Measurements from ENCODE around the gene EXD2.
"Not testable (repeated sequence)": the region's sequence is repeated elsewhere in the genome, so short reads cannot be mapped to it uniquely, and the experiment has no call there.

EXD2 gene

GRCh38 chr14:69199786-69200185 lies 8.5 kb downstream of the EXD2 start:
- no peak for DNase-seq (ENCODE audit: low read depth, low spot score)

DNA sequence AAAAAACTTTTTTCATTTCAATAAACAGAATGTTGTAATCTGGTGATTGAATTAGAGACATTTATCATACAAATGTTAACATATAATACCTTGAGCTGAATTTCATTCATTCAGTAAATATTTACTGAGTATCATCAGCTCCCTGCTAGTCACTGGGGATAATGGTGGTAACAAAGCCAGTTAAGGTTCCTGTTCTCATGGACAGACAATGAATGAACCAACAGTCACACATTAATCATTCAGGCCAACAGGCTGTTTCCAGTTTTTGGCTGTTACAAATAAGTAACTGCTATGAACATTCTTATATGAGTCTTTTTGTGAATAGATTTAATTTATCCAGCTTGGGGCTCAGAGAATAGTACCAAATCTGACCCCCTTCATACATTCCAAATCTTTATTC lies 13.5 kb downstream of the EXD2 start:
- no peak for DNase-seq (ENCODE audit: low read depth, low spot score)

- DNase-seq (ENCODE audit: low read depth, low spot score), result no peak
These were observed 16.2 kb downstream of the EXD2 start for GRCh38 chr14:69207435-69208041.

- no peak for DNase-seq (ENCODE audit: low read depth, low spot score)
These were observed 17.4 kb downstream of the EXD2 start for GRCh38 chr14:69208666-69209065.

DNA sequence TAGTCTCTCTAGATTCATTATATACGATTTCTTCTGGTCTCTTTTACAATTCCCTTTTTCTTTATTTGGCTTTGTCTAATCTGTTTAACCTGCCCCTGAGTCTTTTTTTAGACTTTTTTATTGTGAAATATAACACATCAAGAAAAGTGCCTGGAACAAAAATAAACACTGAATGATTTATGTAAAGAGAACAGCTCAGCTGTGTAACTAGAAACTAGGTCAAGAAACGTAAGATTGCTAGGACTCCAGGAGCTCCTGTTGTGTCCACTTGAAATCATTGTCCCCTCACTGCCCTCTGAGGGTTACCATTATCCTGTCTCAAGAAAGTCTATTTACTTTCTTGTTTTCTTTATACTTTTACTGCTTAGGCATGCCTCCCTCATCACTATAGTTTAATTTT lies 23.1 kb downstream of the EXD2 start:
- no peak for DNase-seq (ENCODE audit: low read depth, low spot score)

DNA sequence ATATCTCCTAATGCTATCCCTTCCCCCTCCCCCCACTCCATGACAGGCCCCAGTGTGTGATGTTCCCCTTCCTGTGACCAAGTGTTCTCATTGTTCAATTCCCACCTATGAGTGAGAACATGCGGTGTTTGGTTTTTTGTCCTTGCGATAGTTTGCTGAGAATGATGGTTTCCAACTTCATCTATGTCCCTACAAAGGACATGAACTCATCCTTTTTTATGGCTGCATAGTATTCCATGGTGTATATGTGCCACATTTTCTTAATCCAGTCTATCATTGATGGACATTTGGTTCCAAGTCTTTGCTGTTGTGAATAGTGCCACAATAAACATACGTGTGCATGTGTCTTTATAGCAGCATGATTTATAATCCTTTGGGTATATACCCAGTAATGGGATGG lies 26.4 kb downstream of the EXD2 start:
- DNase-seq (ENCODE audit: low read depth, low spot score), result not testable (repeated sequence)

- no peak for DNase-seq (ENCODE audit: low read depth, low spot score)
These were observed 33.6 kb downstream of the EXD2 start for GRCh38 chr14:69224946-69225345.

GRCh38 chr14:69226178-69226577 lies 34.9 kb downstream of the EXD2 start:
- no peak for DNase-seq (ENCODE audit: low read depth, low spot score)

GRCh38 chr14:69226736-69227135 lies 35.4 kb downstream of the EXD2 start:
- no peak for DNase-seq (ENCODE audit: low read depth, low spot score)

DNA sequence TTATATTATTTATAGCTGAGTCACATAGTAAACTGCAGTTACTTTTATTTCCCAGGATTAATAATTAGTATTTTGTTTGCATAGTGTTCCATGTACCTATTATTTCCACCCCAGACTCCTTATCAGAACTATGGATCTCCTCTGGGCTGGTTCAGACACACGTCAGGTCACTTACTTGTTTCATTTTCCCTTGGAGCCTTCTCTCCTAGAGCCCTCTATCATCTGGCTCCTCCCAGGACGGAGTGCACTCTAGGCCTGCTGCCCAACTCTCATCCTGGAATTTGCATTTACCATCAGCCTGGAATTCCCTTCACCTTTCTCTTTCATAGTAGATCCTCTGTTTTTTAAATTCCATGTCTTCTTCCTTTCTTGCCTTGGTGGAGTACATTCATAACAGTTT lies 40.2 kb downstream of the EXD2 start:
- DNase-seq (ENCODE audit: low read depth, low spot score), result no peak

GRCh38 chr14:69232388-69232787 lies 41.1 kb downstream of the EXD2 start:
- no peak for DNase-seq (ENCODE audit: low read depth, low spot score)

DNA sequence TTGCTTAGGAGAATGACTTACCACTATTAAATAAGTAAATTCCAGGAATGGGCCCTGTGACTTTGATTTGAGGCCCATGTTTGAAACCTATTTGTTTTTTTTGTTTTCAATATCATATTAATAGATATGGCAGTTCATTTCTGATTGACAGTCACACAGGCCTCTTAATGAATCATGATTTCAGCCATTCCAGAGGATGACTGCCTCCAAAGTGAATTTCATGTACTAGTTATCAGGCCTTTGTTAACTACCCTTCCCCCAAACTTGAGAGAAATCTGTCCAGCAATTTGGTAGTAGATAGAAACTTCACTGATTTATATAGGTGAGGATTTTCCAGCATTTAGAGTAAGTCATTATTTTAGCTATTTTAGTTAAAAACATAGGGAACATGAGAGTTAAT lies 42.8 kb downstream of the EXD2 start:
- no peak for DNase-seq (ENCODE audit: low read depth, low spot score)

DNA sequence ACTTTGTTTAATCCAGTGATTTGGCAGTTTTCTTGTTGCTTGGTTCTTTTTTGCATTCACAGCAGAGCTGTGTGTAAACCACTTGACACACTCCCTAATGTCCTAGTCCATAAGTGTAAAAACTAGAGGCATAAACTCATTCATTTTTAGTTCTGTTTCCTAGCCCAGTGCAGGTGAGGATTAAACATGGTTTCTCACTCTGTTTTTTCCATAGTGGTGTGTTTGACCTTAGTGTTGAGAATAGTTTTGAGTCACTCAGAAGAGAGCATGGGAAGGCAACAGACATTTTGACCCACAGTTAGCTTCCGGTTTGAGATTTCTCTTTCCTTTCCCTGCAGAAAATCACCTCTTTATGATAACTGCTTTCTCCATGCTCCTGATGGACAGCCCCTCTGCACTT lies 44.4 kb downstream of the EXD2 start:
- no peak for DNase-seq (ENCODE audit: low read depth, low spot score)

- DNase-seq (ENCODE audit: low read depth, low spot score), result no peak
These were observed 45.8 kb downstream of the EXD2 start for GRCh38 chr14:69237142-69237541.

DNA sequence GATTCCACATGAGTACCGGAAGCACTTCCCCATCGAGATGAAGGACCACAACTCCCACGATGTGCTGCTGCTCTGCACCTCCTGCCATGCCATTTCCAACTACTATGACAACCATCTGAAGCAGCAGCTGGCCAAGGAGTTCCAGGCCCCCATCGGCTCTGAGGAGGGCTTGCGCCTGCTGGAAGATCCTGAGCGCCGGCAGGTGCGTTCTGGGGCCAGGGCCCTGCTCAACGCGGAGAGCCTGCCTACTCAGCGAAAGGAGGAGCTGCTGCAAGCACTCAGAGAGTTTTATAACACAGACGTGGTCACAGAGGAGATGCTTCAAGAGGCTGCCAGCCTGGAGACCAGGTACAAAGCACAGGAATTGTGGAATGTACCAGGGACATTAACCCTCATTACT lies 46.3 kb downstream of the EXD2 start:
- DNase-seq (ENCODE audit: low read depth, low spot score), result no peak

DNA sequence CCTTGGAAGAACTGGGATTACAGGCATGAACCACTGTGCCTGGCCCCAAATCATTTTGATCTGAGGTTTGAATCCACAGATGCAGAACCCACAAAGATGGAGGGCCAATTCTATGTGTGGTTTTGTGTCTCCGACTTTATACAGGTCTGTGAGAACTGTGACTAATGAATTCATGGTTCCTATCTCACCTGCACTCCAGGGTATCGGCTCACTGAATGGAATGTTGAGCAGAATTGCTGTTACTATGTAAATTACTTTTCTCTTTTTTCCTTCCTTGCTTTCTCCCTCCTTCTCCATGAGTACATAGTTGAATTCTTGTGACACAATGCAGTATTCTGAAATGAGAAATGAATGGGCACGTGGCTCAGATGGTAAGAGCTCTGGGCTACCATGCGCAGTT lies 47.6 kb downstream of the EXD2 start:
- DNase-seq (ENCODE audit: low read depth, low spot score), result no peak

- no peak for DNase-seq (ENCODE audit: low read depth, low spot score)
These were observed 49.4 kb downstream of the EXD2 start for GRCh38 chr14:69240527-69241173.

- DNase-seq (ENCODE audit: low read depth, low spot score), result no peak
These were observed 50.3 kb downstream of the EXD2 start for GRCh38 chr14:69241577-69241976.

DNA sequence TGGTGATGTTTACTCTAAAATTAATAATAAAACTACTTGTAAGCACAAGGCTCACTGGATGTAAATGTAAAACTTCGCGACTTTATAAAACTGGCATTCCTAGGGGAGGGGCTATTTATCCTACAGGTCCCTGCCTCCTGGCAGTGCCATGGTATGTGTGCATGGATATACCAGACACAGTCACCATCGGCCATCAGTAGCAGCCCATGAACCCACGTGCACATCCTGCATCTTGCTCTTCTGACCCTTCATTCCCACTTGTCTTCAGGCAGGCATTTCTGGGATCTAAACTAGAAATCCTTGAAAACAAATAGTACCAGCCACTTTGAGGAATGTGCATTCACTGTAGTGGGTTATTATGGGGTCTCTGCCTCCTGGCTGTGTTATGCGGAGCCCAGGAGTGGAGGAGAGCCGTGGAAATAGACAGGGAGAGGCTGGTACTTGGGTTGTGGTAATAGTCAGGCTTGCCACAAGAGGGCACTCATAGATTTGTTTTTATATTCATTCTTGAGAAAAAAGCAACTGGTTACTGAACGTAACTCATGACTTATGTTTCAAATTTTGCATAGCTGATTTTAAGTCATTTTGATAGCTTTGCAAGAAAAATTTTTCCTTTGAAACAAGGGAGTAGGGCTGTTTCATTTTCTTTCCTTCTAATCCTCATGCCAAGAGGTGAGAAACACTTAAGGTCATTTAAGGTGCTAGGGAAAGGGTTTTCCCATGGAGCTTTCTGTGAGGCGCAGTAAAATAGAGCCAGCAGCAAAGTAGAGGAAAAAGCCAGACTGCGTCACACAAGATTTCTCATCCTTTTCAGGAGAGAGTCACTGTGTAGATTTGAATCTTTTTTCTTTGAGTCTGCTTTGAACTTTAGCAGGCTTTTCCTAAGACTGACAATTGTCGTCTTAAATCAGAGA lies 51.3 kb downstream of the EXD2 start:
- DNase-seq (ENCODE audit: low read depth, low spot score), result peak; percentile 68

- no peak for DNase-seq (ENCODE audit: low read depth, low spot score)
These were observed 53.6 kb downstream of the EXD2 start for GRCh38 chr14:69244946-69245345.

GRCh38 chr14:69246331-69246730 lies 55.0 kb downstream of the EXD2 start:
- DNase-seq (ENCODE audit: low read depth, low spot score), result no peak

DNA sequence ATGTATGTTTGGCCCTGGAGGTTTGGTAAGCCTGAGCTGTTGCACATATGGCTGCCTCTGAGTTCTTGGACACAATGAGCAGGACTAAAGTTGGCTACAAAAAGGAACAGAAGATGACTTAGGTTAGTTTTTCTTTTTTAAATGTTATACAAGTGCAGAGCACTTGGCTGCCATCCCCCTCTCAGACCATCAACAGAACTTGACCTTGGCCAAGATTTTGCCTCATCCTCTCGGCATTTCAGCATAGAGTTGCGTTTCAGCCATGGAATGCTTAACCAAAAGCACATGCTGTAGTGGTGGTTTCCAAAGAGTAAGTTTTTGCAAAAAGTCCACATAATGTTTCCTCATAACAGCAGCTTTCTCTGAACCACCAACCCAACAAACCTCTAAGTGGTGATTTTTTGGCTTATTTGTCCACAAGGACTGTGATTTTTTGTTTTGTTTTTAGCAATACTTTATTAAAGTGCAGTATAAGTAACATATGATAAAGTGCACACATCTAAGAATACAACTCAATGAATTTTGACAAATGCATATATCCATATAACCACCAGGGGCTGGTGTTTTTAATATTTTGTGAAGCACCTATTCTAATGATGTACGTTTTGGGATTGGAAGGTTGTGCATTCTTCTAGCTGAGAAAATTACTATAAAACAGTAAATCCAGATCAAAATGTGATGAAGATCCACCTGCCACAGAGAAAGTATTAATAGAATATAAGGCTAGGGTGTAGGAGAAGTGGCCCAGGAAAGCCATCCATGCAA lies 56.6 kb downstream of the EXD2 start:
- DNase-seq (ENCODE audit: low read depth, low spot score), result no peak
